ENCODE data around the gene CIBAR2.
"Not testable (repeated sequence)": the region's sequence is repeated elsewhere in the genome, so short reads cannot be mapped to it uniquely, and the experiment has no call there.

CIBAR2 gene

DNA sequence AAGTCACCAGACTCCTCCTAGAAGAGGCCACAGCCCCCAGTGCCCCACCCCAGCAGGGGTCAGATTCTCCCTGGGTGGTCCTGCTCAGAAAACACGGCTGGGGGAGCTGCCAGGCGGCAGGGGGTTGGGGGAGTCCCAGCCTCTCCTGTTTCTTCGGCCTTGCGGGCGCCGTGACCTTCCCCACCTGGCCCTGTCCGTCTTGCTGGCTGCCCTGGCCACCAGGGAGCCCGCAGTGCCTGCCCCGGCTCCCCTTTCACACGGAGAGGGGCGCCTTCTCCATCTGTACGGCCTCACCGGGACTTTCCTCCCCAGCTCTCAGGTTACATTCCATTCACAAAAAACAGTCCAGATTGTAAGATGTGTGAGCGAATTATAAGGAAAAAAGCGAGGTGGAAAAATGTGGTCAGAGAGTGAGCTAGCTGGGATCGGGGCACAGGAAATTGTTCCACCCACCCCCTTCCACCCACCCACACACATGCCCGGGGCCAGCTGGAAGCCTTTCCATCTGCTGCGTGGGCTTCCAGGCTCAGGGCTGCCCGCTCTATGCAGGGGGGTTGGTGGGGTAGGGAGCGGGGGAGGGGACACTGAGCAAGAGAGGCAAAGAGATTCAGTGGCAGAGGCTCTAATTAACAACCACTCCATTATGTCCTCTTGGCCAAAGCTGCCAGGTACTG lies 14.6 kb upstream of the CIBAR2 start:
- Histone ChIP-seq H3K79me2 (ENCODE audit: control insufficient read depth, insufficient read depth, low read length, unreplicated experiment) (no peaks in the 10 kb centered on the region), H3K27ac (ENCODE audit: low read depth, low read length) (peak overlapping the region; percentile 6; the same call in 1 of the 2 replicates), H3K36me3 (ENCODE audit: insufficient read depth, low read length) (no peaks in the 10 kb centered on the region), H2AFZ (ENCODE audit: low read length, unreplicated experiment) (peak overlapping the region; percentile 5), H3K4me3 (ENCODE audit: low read depth, low read length) (no peak overlapping the region), H3K27me3 (ENCODE audit: insufficient read depth, low read length) (no peaks in the 10 kb centered on the region), H3K4me1 (ENCODE audit: control insufficient read depth, insufficient read depth, low read length, unreplicated experiment) (peaks cover 36% of the 10 kb centered on the region)

DNA sequence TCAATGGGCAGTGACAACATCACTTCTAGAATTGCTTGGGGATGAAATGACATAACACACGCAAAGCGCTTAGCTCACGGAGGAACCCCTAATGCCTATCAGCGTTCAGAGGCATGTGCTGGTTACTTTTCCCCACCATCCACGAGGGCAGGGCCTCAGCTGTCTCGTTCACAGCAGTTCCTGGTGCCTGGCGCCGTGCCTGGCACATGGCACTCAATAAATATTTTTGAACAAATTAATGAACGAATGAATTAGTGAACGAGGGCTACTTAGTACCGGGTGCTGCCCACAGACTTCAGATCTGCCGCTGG lies 14.1 kb upstream of the CIBAR2 start:
- Histone ChIP-seq H2AFZ (ENCODE audit: low read length, unreplicated experiment) (peak overlapping the region; percentile 5), H3K27me3 (ENCODE audit: insufficient read depth, low read length) (no peaks in the 10 kb centered on the region), H3K36me3 (ENCODE audit: insufficient read depth, low read length) (no peaks in the 10 kb centered on the region), H3K27ac (ENCODE audit: low read depth, low read length) (peak overlapping the region; percentile 6; the same call in 1 of the 2 replicates), H3K4me3 (ENCODE audit: low read depth, low read length) (no peak overlapping the region), H3K4me1 (ENCODE audit: control insufficient read depth, insufficient read depth, low read length, unreplicated experiment) (peaks cover 36% of the 10 kb centered on the region), H3K79me2 (ENCODE audit: control insufficient read depth, insufficient read depth, low read length, unreplicated experiment) (no peaks in the 10 kb centered on the region)

- Histone ChIP-seq H3K4me1 (ENCODE audit: control insufficient read depth, insufficient read depth, low read length, unreplicated experiment) (peaks cover 36% of the 10 kb centered on the region), H3K27ac (ENCODE audit: low read depth, low read length) (no peak overlapping the region), H3K4me3 (ENCODE audit: low read depth, low read length) (no peak overlapping the region), H3K36me3 (ENCODE audit: insufficient read depth, low read length) (no peaks in the 10 kb centered on the region), H3K27me3 (ENCODE audit: insufficient read depth, low read length) (no peaks in the 10 kb centered on the region), H2AFZ (ENCODE audit: low read length, unreplicated experiment) (no peak overlapping the region), H3K79me2 (ENCODE audit: control insufficient read depth, insufficient read depth, low read length, unreplicated experiment) (no peaks in the 10 kb centered on the region)
Measured at GRCh38 chr16:85125570-85126393, 13.5 kb upstream of the CIBAR2 start.

- H3K36me3 ChIP-seq (ENCODE audit: insufficient read depth, low read length) = no peaks in the 10 kb centered on the region
Measured at GRCh38 chr16:85124636-85125346, 12.5 kb upstream of the CIBAR2 start.

GRCh38 chr16:85123891-85124635 lies 11.8 kb upstream of the CIBAR2 start:
- peaks cover 25% of the 10 kb centered on the region for H3K4me1 ChIP-seq (ENCODE audit: control insufficient read depth, insufficient read depth, low read length, unreplicated experiment)
- H3K27me3 ChIP-seq (ENCODE audit: insufficient read depth, low read length) = no peaks in the 10 kb centered on the region
- peak overlapping the region; percentile 93 for H3K27ac ChIP-seq (ENCODE audit: low read depth, low read length)
- H3K4me3 ChIP-seq (ENCODE audit: low read depth, low read length) = peak overlapping the region; percentile 67
- peak overlapping the region; percentile 84 for H2AFZ ChIP-seq (ENCODE audit: low read length, unreplicated experiment)
- H3K36me3 ChIP-seq (ENCODE audit: insufficient read depth, low read length) = no peaks in the 10 kb centered on the region
- no peaks in the 10 kb centered on the region for H3K79me2 ChIP-seq (ENCODE audit: control insufficient read depth, insufficient read depth, low read length, unreplicated experiment)

More at GRCh38 chr16:85124636-85125346, 12.5 kb upstream of the CIBAR2 start:
- H3K27me3 ChIP-seq (ENCODE audit: insufficient read depth, low read length) = no peaks in the 10 kb centered on the region
- H3K27ac ChIP-seq (ENCODE audit: low read depth, low read length) = peak overlapping the region; percentile 93
- peaks cover 26% of the 10 kb centered on the region for H3K4me1 ChIP-seq (ENCODE audit: control insufficient read depth, insufficient read depth, low read length, unreplicated experiment)
- H2AFZ ChIP-seq (ENCODE audit: low read length, unreplicated experiment) = no peak overlapping the region
- no peaks in the 10 kb centered on the region for H3K79me2 ChIP-seq (ENCODE audit: control insufficient read depth, insufficient read depth, low read length, unreplicated experiment)
- peak overlapping the region; percentile 67; the same call in 1 of the 2 replicates for H3K4me3 ChIP-seq (ENCODE audit: low read depth, low read length)

GRCh38 chr16:85123441-85123840 lies 11.2 kb upstream of the CIBAR2 start:
- peak overlapping the region; percentile 84 for H2AFZ ChIP-seq (ENCODE audit: low read length, unreplicated experiment)
- H3K4me1 ChIP-seq (ENCODE audit: control insufficient read depth, insufficient read depth, low read length, unreplicated experiment) = peaks cover 25% of the 10 kb centered on the region
- H3K79me2 ChIP-seq (ENCODE audit: control insufficient read depth, insufficient read depth, low read length, unreplicated experiment); H3K27me3 ChIP-seq (ENCODE audit: insufficient read depth, low read length); H3K36me3 ChIP-seq (ENCODE audit: insufficient read depth, low read length): not testable (repeated sequence)
- H3K27ac ChIP-seq (ENCODE audit: low read depth, low read length) = peak overlapping the region; percentile 93
- peak overlapping the region; percentile 67 for H3K4me3 ChIP-seq (ENCODE audit: low read depth, low read length)

DNA sequence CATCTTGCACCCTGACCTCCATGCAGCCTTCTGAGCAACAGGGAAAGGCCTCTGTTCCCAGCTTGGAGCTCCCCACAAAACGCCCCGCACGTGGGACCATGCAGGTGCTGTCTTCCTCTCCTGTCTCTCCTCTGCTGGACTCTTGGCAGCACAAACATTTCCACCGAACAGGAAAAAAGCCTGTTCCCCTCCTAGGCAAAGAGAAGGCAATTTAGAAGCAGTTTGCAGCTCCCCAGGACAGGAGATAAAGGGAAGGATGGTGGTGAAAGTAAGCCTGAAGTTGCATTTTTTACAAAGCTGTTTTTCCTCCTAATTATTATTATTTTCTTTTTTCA lies 7.7 kb upstream of the CIBAR2 start:
- H3K79me2 ChIP-seq (ENCODE audit: control insufficient read depth, insufficient read depth, low read length, unreplicated experiment) = no peaks in the 10 kb centered on the region
- H3K4me3 ChIP-seq (ENCODE audit: low read depth, low read length) = no peak overlapping the region

GRCh38 chr16:85117418-85117817 lies 5.1 kb upstream of the CIBAR2 start:
- Histone ChIP-seq H3K27me3 (ENCODE audit: insufficient read depth, low read length) (no peaks in the 10 kb centered on the region), H2AFZ (ENCODE audit: low read length, unreplicated experiment) (no peak overlapping the region), H3K27ac (ENCODE audit: low read depth, low read length) (no peak overlapping the region), H3K79me2 (ENCODE audit: control insufficient read depth, insufficient read depth, low read length, unreplicated experiment) (no peaks in the 10 kb centered on the region), H3K4me1 (ENCODE audit: control insufficient read depth, insufficient read depth, low read length, unreplicated experiment) (no peaks in the 10 kb centered on the region), H3K36me3 (ENCODE audit: insufficient read depth, low read length) (no peaks in the 10 kb centered on the region), H3K4me3 (ENCODE audit: low read depth, low read length) (no peak overlapping the region)

More for the DNA sequence above, 7.7 kb upstream of the CIBAR2 start:
- H2AFZ ChIP-seq (ENCODE audit: low read length, unreplicated experiment) = no peak overlapping the region
- no peak overlapping the region for H3K27ac ChIP-seq (ENCODE audit: low read depth, low read length)
- H3K36me3 ChIP-seq (ENCODE audit: insufficient read depth, low read length) = no peaks in the 10 kb centered on the region
- peaks cover 14% of the 10 kb centered on the region for H3K4me1 ChIP-seq (ENCODE audit: control insufficient read depth, insufficient read depth, low read length, unreplicated experiment)
- H3K27me3 ChIP-seq (ENCODE audit: insufficient read depth, low read length) = no peaks in the 10 kb centered on the region

DNA sequence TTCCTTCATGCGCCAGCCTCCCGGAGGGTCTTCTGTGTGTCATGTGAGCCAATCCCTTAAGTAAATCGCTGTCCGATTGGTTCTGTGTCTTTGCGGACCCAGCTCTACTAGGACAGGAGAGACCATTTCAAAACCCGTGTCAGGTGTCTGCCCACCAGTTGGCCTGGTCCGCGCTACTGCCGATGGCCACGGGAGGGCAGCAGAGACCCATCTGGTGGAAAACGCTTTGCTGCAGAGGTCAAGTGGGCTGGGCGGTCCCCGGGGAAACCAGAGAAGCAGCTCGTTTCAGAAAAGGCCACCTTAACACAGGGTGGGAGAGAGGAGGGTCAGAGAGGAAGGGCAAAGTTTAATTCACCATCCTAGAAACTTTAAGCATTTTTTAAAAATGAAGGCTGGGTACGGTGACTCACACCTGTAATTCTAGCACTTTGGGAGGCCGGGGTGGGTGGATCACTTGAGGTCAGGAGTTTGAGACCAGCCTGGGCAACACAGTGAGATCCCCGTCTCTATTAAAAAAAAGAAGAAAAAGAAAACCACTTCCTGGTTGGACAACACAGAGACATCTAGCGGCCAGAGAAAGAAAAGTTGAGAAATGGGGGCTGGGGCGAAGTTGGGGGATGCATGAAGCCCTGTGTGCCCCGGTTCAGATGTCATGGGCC lies 2.8 kb upstream of the CIBAR2 start:
- no peak overlapping the region for H2AFZ ChIP-seq (ENCODE audit: low read length, unreplicated experiment)

GRCh38 chr16:85113913-85114312 lies 1.6 kb upstream of the CIBAR2 start:
- no peaks in the 10 kb centered on the region for H3K27me3 ChIP-seq (ENCODE audit: insufficient read depth, low read length)
- no peak overlapping the region for H3K4me3 ChIP-seq (ENCODE audit: low read depth, low read length)
- no peaks in the 10 kb centered on the region for H3K4me1 ChIP-seq (ENCODE audit: control insufficient read depth, insufficient read depth, low read length, unreplicated experiment)
- H3K79me2 ChIP-seq (ENCODE audit: control insufficient read depth, insufficient read depth, low read length, unreplicated experiment) = no peaks in the 10 kb centered on the region
- H2AFZ ChIP-seq (ENCODE audit: low read length, unreplicated experiment) = no peak overlapping the region
- H3K27ac ChIP-seq (ENCODE audit: low read depth, low read length) = no peak overlapping the region
- no peaks in the 10 kb centered on the region for H3K36me3 ChIP-seq (ENCODE audit: insufficient read depth, low read length)

More for the DNA sequence above, 2.8 kb upstream of the CIBAR2 start:
- H3K4me1 ChIP-seq (ENCODE audit: control insufficient read depth, insufficient read depth, low read length, unreplicated experiment) = no peaks in the 10 kb centered on the region
- no peaks in the 10 kb centered on the region for H3K27me3 ChIP-seq (ENCODE audit: insufficient read depth, low read length)
- no peak overlapping the region for H3K4me3 ChIP-seq (ENCODE audit: low read depth, low read length)
- H3K36me3 ChIP-seq (ENCODE audit: insufficient read depth, low read length) = no peaks in the 10 kb centered on the region
- no peak overlapping the region; the same call in 1 of the 2 replicates for H3K27ac ChIP-seq (ENCODE audit: low read depth, low read length)
- no peaks in the 10 kb centered on the region for H3K79me2 ChIP-seq (ENCODE audit: control insufficient read depth, insufficient read depth, low read length, unreplicated experiment)
